ENCODE results near the gene UBAC2. TPM values are rescaled to one million over a fixed set of nuclear protein-coding genes. Genes with fewer than 3 reads are reported as not detected.

UBAC2 gene
- total RNA-seq, 1 experiment from 2014 or later = 80.3 TPM

GRCh38 chr13:99154064-99154463 lies 46.6 kb upstream of the UBAC2 start:
- Histone ChIP-seq H3K4me3 (no peak overlapping the region), H3K4me2 (no peak overlapping the region), H3K9me2 (ENCODE audit: insufficient read depth) (no peaks in the 10 kb centered on the region), H3K4me1 (replicated peaks; ENCODE audit: insufficient read depth) (peaks cover 58% of the 10 kb centered on the region), H3K27ac (no peak overlapping the region), H3K9me3 (ENCODE audit: insufficient read depth, low read depth) (no peaks in the 10 kb centered on the region; the same call in 1 of the 2 replicates), H3K36me3 (ENCODE audit: low read depth) (no peaks in the 10 kb centered on the region), H4K20me1 (ENCODE audit: insufficient read depth) (no peaks in the 10 kb centered on the region), H2AFZ (no peak overlapping the region), H3K27me3 (ENCODE audit: insufficient read depth, low read depth) (no peaks in the 10 kb centered on the region), H3F3A (ENCODE audit: insufficient read depth, low read depth) (peaks cover 29% of the 10 kb centered on the region), H3K79me2 (ENCODE audit: low read depth) (no peaks in the 10 kb centered on the region)
- CTCF ChIA-PET = no interaction called here
- intact Hi-C loops (cut with micrococcal nuclease; ENCODE audit: unreplicated experiment) = no loop called here
- DNase-seq = no peak
- POLR2A ChIA-PET (ENCODE audit: unreplicated experiment) = no interaction called here
- no peak for TF ChIP-seq EZH2 (IDR thresholded peaks at IDR 0.05; ENCODE audit: low read depth)
- TF ChIP-seq, protein P1, sequence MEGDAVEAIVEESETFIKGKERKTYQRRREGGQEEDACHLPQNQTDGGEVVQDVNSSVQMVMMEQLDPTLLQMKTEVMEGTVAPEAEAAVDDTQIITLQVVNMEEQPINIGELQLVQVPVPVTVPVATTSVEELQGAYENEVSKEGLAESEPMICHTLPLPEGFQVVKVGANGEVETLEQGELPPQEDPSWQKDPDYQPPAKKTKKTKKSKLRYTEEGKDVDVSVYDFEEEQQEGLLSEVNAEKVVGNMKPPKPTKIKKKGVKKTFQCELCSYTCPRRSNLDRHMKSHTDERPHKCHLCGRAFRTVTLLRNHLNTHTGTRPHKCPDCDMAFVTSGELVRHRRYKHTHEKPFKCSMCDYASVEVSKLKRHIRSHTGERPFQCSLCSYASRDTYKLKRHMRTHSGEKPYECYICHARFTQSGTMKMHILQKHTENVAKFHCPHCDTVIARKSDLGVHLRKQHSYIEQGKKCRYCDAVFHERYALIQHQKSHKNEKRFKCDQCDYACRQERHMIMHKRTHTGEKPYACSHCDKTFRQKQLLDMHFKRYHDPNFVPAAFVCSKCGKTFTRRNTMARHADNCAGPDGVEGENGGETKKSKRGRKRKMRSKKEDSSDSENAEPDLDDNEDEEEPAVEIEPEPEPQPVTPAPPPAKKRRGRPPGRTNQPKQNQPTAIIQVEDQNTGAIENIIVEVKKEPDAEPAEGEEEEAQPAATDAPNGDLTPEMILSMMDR (conservative IDR thresholded peaks at IDR 0.05) = no peak
- no TSS peak for BruUV-seq (replicated peaks)

DNA sequence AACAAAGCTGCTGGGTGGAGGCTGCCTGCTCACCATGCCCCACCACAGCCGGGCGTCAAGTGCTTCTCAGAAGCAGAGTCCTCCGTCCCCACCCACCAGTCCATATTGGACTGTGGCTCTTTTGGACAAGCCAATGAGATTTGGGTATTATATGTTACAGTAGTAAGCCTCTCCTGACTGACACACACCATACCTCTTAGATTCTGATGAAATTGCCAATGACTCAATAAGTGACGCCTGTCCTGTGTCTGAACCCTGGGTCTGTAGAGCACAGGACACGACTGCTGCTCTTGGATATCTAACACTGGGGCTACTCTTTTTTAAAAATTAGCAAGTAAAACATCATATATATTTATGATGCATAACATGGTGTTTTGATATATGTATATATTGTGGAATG lies 44.8 kb upstream of the UBAC2 start:
- Histone ChIP-seq H4K20me1 (ENCODE audit: insufficient read depth) (no peaks in the 10 kb centered on the region), H3K9me3 (ENCODE audit: insufficient read depth, low read depth) (no peaks in the 10 kb centered on the region; the same call in 1 of the 2 replicates), H3K4me2 (no peak overlapping the region), H2AFZ (no peak overlapping the region), H3K79me2 (ENCODE audit: low read depth) (no peaks in the 10 kb centered on the region), H3K27ac (no peak overlapping the region), H3F3A (ENCODE audit: insufficient read depth, low read depth) (peaks cover 18% of the 10 kb centered on the region), H3K9me2 (ENCODE audit: insufficient read depth) (no peaks in the 10 kb centered on the region), H3K27me3 (ENCODE audit: insufficient read depth, low read depth) (no peaks in the 10 kb centered on the region), H3K4me1 (replicated peaks; ENCODE audit: insufficient read depth) (peaks cover 51% of the 10 kb centered on the region), H3K4me3 (no peak overlapping the region), H3K36me3 (ENCODE audit: low read depth) (no peaks in the 10 kb centered on the region)
- peak in 1 of 2 experiments; percentile 71 for DNase-seq
- TF ChIP-seq, protein P1 (conservative IDR thresholded peaks at IDR 0.05) = no peak
- no peak for TF ChIP-seq EZH2 (IDR thresholded peaks at IDR 0.05; ENCODE audit: low read depth)
- intact Hi-C loops (cut with micrococcal nuclease; ENCODE audit: unreplicated experiment) = no loop called here
- no TSS peak for BruUV-seq (replicated peaks)
- POLR2A ChIA-PET (ENCODE audit: unreplicated experiment) = no interaction called here
- CTCF ChIA-PET = no interaction called here

DNA sequence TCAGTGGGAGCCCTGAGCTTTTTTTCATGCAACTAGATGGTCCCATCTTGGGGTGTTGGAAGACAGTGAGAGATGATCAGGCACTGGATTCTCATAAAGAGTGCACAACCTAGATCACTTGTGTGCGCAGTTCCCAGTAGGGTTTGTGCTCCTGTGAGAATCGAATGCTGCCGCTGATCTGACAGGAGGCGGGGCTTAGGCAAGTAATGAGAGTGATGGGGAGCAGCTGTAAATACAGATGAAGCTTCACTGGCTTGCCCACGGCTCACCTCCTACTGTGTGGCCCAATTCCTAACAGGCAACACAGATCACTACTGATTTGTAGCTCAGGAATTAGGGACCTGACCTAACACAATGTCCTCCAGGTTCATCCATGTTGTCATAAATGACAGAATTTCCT lies 43.6 kb upstream of the UBAC2 start:
- Histone ChIP-seq H3F3A (ENCODE audit: insufficient read depth, low read depth) (peaks cover 6% of the 10 kb centered on the region), H3K4me3 (no peak overlapping the region), H3K9me3 (ENCODE audit: insufficient read depth, low read depth) (no peaks in the 10 kb centered on the region; the same call in 1 of the 2 replicates), H3K4me2 (no peak overlapping the region), H3K9me2 (ENCODE audit: insufficient read depth) (no peaks in the 10 kb centered on the region), H3K36me3 (ENCODE audit: low read depth) (no peaks in the 10 kb centered on the region), H3K27ac (no peak overlapping the region), H3K4me1 (replicated peaks; ENCODE audit: insufficient read depth) (peaks cover 40% of the 10 kb centered on the region), H2AFZ (no peak overlapping the region), H4K20me1 (ENCODE audit: insufficient read depth) (no peaks in the 10 kb centered on the region), H3K27me3 (ENCODE audit: insufficient read depth, low read depth) (no peaks in the 10 kb centered on the region), H3K79me2 (ENCODE audit: low read depth) (no peaks in the 10 kb centered on the region)
- no peak for DNase-seq
- ChIA-PET CTCF (no interaction called here), POLR2A (ENCODE audit: unreplicated experiment) (no interaction called here)
- BruUV-seq (replicated peaks) = no TSS peak
- intact Hi-C loops (cut with micrococcal nuclease; ENCODE audit: unreplicated experiment) = no loop called here
- TF ChIP-seq, protein P1 (conservative IDR thresholded peaks at IDR 0.05) = no peak
- TF ChIP-seq EZH2 (IDR thresholded peaks at IDR 0.05; ENCODE audit: low read depth) = no peak

Measured in PC-9 (cell line).